ENCODE data around the gene TRAM2. TPM values are rescaled to one million over a fixed set of nuclear protein-coding genes. Genes with fewer than 3 reads are reported as not detected.

Gene TRAM2
- total and polyA plus RNA-seq, 9 of the 15 experiments (the other 6 are each of a cell fraction or from before 2014, with no cell fraction given) = 2.6 to 13.3 (median 8.9) TPM

- no peak for TF ChIP-seq ZNF518B (CRISPR knock-in tag; IDR thresholded peaks at IDR 0.05)
These were observed 31.3 kb downstream of the TRAM2 start (continued) for GRCh38 chr6:52545406-52546119.

GRCh38 chr6:52544602-52545405 is 32.1 kb downstream of the TRAM2 start:
- no peaks in the 10 kb centered on the region for H3K9me3 ChIP-seq (replicated peaks; ENCODE audit: control insufficient read depth, insufficient read depth, low read depth, low read length)
- FAIRE-seq (no peak), DNase-seq (ENCODE audit: extremely low read depth in 1 of 4, low spot score in 3 of 4) (no peak), ATAC-seq (no peak)
- no peak overlapping the region for H3K4me3 ChIP-seq
- ChIA-PET CTCF (ENCODE audit: low intra/inter-chr PET ratio) (no interaction called here), POLR2A (no interaction called here)
- intact Hi-C loops (cut with micrococcal nuclease) = no loop called here
- no peak overlapping the region for H2AFZ ChIP-seq (ENCODE audit: low read depth, low read length)
- WGBS (ENCODE audit: insufficient coverage, low coverage, missing lambda C conversion rate) = 80% methylated on average over 9 of the region's 9 CpGs
- H3K27ac ChIP-seq (ENCODE audit: extremely low read depth, low read depth, low read length) = no peak overlapping the region
- H3K27me3 ChIP-seq (ENCODE audit: control insufficient read depth in 2 of 2, insufficient read depth in 2 of 2, low read length in 2 of 2) = no peaks in the 10 kb centered on the region
- H3K36me3 ChIP-seq (ENCODE audit: control insufficient read depth, insufficient read depth, low read length) = no peaks in the 10 kb centered on the region; the same call in 2 of the 3 replicates
- H4K20me1 ChIP-seq (replicated peaks; ENCODE audit: control insufficient read depth, insufficient read depth, low read length) = peaks cover 10% of the 10 kb centered on the region; the same call in 1 of the 2 replicates
- no peak overlapping the region for H3K4me2 ChIP-seq (ENCODE audit: insufficient read depth, low read length)
- in situ Hi-C loops (cut with MboI) = no loop called here
- no peaks in the 10 kb centered on the region for H3K9me1 ChIP-seq (ENCODE audit: control insufficient read depth, insufficient read depth, low read length)
- H3K79me2 ChIP-seq (ENCODE audit: control insufficient read depth, insufficient read depth, low read length) = peaks cover 15% of the 10 kb centered on the region; the same call in 2 of the 3 replicates
- BruUV-seq (replicated peaks) = no TSS peak
- H3K4me1 ChIP-seq (replicated peaks in 1 of 2; ENCODE audit: control insufficient read depth in 2 of 2, insufficient read depth in 2 of 2, low read length in 2 of 2) = peaks cover 3 to 28% of the 10 kb centered on the region in 2 experiments; a peak in 4 of 5 replicates
- no peak overlapping the region for H3K9ac ChIP-seq (ENCODE audit: insufficient read depth in 1 of 2, low read depth in 2 of 2, low read length in 2 of 2)
- TF ChIP-seq ZNF644 (tag; IDR thresholded peaks at IDR 0.05; ENCODE audit: low read depth) (no peak), BRF2 (IDR thresholded peaks at IDR 0.05; ENCODE audit: borderline replicate concordance, insufficient read depth, insufficient read length) (no peak), NRF1 (conservative IDR thresholded peaks at IDR 0.05 in 1 of 2, IDR thresholded peaks at IDR 0.05 in 1 of 2) (no peak), MAFK (IDR thresholded peaks at IDR 0.05; ENCODE audit: low read length) (no peak), ZNF507 (tag; conservative IDR thresholded peaks at IDR 0.05) (no peak), NUFIP1 (IDR thresholded peaks at IDR 0.05; ENCODE audit: partially characterized antibody) (no peak), DACH1 (IDR thresholded peaks at IDR 0.05; ENCODE audit: partially characterized antibody) (no peak), ZBTB2 (IDR thresholded peaks at IDR 0.05) (no peak), ZNF408 (CRISPR knock-in tag; IDR thresholded peaks at IDR 0.05; ENCODE audit: low read depth) (no peak), L3MBTL2 (IDR thresholded peaks at IDR 0.05) (no peak), CBX8 (IDR thresholded peaks at IDR 0.05; ENCODE audit: borderline replicate concordance, extremely low read depth, low read depth, low read length, poor library complexity, severe bottlenecking) (no peak), SMAD3 (CRISPR knock-in tag; conservative IDR thresholded peaks at IDR 0.05) (no peak)
